PC-9 (cell line): Measurements from ENCODE around the gene PKNOX1. TPM values are rescaled to one million over a fixed set of nuclear protein-coding genes. Genes with fewer than 3 reads are reported as not detected.

Experiments
- BruUV-seq: library from RNA; stranded (reverse); fragments of 400-500 nt; replicated peaks from 2 replicates; lab custom pipeline; 2021; lab: Mats Ljungman, UMichigan
- CTCF ChIA-PET: fragments of 300-600 bp; sonication (Branson Sonifier 250); formaldehyde crosslinking; loops from one replicate; lab custom pipeline; 2022; ENCODE audit warnings: antibody characterized with exemption; lab: Charles Lee
- POLR2A ChIA-PET: fragments of 300-600 bp; sonication (Branson Sonifier 250); formaldehyde crosslinking; loops from one replicate; lab custom pipeline; 2022; ENCODE audit warnings: antibody characterized with exemption; ENCODE audit not compliant: unreplicated experiment; lab: Charles Lee
- DNase-seq, 2 experiments: peaks; one replicate each; pipeline versions ENCODE4 v3.0.0 to v3.0.0-alpha.2; 2015 to 2022; ENCODE audit warnings: mixed read lengths in 1 of 2
- H2AFZ ChIP-seq: fragments of 200-600 bp; sonication (generic); 2 replicates; pipeline ENCODE4 v1.8.1; 2017; ENCODE audit warnings: antibody characterized with exemption
- H3F3A ChIP-seq: fragments of 200-600 bp; sonication (generic); 2 replicates; pipeline ENCODE4 v1.8.1; 2017; ENCODE audit warnings: antibody characterized with exemption, mild to moderate bottlenecking, low read depth; ENCODE audit not compliant: insufficient read depth
- H3K27ac ChIP-seq: fragments of 200-600 bp; sonication (generic); 2 replicates; pipeline ENCODE4 v1.6.1; 2016; ENCODE audit warnings: mixed run types
- H3K27me3 ChIP-seq: fragments of 200-600 bp; sonication (generic); 2 replicates; pipeline ENCODE4 v1.6.1; 2016; ENCODE audit warnings: low read depth, mixed run types; ENCODE audit not compliant: insufficient read depth
- H3K36me3 ChIP-seq: fragments of 200-600 bp; sonication (generic); 2 replicates; pipeline ENCODE4 v1.6.1; 2016; ENCODE audit warnings: low read depth, mixed run types
- H3K4me1 ChIP-seq: fragments of 200-600 bp; sonication (generic); replicated peaks from 2 replicates; pipeline ENCODE4 v1.6.1; 2016; ENCODE audit warnings: mixed run types; ENCODE audit not compliant: insufficient read depth
- H3K4me2 ChIP-seq: fragments of 200-600 bp; sonication (generic); 2 replicates; pipeline ENCODE4 v1.6.1; 2017; ENCODE audit warnings: mixed run types
- H3K4me3 ChIP-seq: fragments of 200-600 bp; sonication (generic); 2 replicates; pipeline ENCODE4 v1.6.1; 2016; ENCODE audit warnings: mixed run types
- H3K79me2 ChIP-seq: fragments of 200-600 bp; sonication (generic); 2 replicates; pipeline ENCODE4 v1.6.1; 2017; ENCODE audit warnings: low read depth, mixed run types
- H3K9me2 ChIP-seq: fragments of 200-600 bp; sonication (generic); 2 replicates; pipeline ENCODE4 v1.8.1; 2017; ENCODE audit warnings: mild to moderate bottlenecking; ENCODE audit not compliant: insufficient read depth
- H3K9me3 ChIP-seq: fragments of 200-600 bp; sonication (generic); 2 replicates; pipeline ENCODE4 v1.8.1; 2016; ENCODE audit warnings: low read depth; ENCODE audit not compliant: insufficient read depth
- H4K20me1 ChIP-seq: fragments of 200-600 bp; sonication (generic); 2 replicates; pipeline ENCODE4 v1.8.1; 2017; ENCODE audit not compliant: insufficient read depth
- EZH2 ChIP-seq: fragments of 200-600 bp; sonication (generic); IDR thresholded peaks from 2 replicates; pipeline ENCODE4 v1.8.0; 2017; ENCODE audit warnings: antibody characterized with exemption, low read depth
- intact Hi-C: fragments of 100-400 bp; cut with micrococcal nuclease; formaldehyde crosslinking; loops from one replicate; pipeline ENCODE4 v1.10.0; 2022; ENCODE audit not compliant: unreplicated experiment
- total RNA-seq: library from RNA; stranded (reverse); gene quantifications from 2 replicates; pipeline ENCODE4 v1.2.3, GENCODE V29; 2021
- TF ChIP-seq, protein P1 (sequence below): fragments of 200-600 bp; sonication (generic); conservative IDR thresholded peaks from 2 replicates; pipeline ENCODE4 v1.6.1; 2017; ENCODE audit warnings: mixed run types, antibody characterized with exemption, mild to moderate bottlenecking, moderate library complexity

Gene PKNOX1
- total RNA-seq, 1 experiment from 2014 or later, result 17.1 TPM

- Histone ChIP-seq H3K4me1 (no peaks in the 10 kb centered on the region), H4K20me1 (no peaks in the 10 kb centered on the region), H3K79me2 (no peaks in the 10 kb centered on the region), H3K27ac (no peak overlapping the region), H3K36me3 (no peaks in the 10 kb centered on the region), H3F3A (no peaks in the 10 kb centered on the region; the same call in 1 of the 2 replicates), H2AFZ (no peak overlapping the region), H3K27me3 (no peaks in the 10 kb centered on the region), H3K9me2 (no peaks in the 10 kb centered on the region), H3K4me2 (no peak overlapping the region), H3K9me3 (no peaks in the 10 kb centered on the region), H3K4me3 (no peak overlapping the region)
- DNase-seq, result no peak
- TF ChIP-seq, protein P1, sequence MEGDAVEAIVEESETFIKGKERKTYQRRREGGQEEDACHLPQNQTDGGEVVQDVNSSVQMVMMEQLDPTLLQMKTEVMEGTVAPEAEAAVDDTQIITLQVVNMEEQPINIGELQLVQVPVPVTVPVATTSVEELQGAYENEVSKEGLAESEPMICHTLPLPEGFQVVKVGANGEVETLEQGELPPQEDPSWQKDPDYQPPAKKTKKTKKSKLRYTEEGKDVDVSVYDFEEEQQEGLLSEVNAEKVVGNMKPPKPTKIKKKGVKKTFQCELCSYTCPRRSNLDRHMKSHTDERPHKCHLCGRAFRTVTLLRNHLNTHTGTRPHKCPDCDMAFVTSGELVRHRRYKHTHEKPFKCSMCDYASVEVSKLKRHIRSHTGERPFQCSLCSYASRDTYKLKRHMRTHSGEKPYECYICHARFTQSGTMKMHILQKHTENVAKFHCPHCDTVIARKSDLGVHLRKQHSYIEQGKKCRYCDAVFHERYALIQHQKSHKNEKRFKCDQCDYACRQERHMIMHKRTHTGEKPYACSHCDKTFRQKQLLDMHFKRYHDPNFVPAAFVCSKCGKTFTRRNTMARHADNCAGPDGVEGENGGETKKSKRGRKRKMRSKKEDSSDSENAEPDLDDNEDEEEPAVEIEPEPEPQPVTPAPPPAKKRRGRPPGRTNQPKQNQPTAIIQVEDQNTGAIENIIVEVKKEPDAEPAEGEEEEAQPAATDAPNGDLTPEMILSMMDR, result no peak
- no peak for TF ChIP-seq EZH2
- ChIA-PET CTCF (no interaction called here), POLR2A (no interaction called here)
- intact Hi-C loops, result no loop called here
- BruUV-seq, result no TSS peak
Observed at GRCh38 chr21:43016728-43017127, 42.4 kb downstream of the PKNOX1 start.

DNA sequence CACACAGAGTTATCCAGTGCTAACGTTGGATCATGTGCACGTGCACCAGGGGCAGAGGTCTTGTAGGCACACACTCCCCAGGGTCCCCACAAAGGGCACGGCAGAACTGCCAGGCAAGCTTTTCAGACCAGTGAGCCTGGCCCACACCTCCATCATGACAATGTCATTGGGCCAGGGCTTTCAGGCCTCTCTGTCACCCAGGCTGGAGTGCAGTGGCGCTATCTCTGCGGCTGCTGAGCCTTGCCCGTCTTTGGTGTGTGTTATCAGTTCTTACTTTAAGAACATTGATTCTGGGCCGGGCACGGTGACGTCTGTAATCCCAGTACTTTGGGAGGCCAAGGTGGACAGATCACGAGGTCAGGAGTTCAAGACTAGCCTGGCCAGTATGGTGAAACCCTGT lies 44.2 kb downstream of the PKNOX1 start:
- TF ChIP-seq, protein P1, result no peak
- no peak for TF ChIP-seq EZH2

DNA sequence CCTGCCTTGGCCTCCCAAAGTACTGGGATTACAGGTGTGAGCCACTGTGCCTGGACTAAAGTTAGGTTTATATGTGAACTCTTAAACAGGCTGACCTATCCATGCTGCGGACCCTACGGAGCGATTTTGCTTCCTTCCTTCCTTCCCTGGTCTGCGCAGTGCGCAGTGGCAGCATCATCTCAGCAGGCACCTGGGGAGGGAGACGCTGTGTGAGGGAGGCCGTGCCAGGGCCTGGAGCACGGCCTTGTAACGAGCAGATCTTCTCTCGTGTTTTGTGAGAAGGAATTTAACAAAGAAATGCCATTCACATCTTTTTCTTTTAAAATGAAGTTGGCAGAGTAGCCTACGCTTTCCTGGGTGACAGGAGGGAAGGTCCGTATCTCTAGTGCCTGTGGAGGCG lies 45.8 kb downstream of the PKNOX1 start:
- Histone ChIP-seq H3K27ac (no peak overlapping the region), H3K9me3 (no peaks in the 10 kb centered on the region), H3K4me2 (no peak overlapping the region), H3K27me3 (no peaks in the 10 kb centered on the region), H4K20me1 (no peaks in the 10 kb centered on the region), H3K4me3 (no peak overlapping the region), H3K79me2 (no peaks in the 10 kb centered on the region), H3K9me2 (no peaks in the 10 kb centered on the region), H3K36me3 (no peaks in the 10 kb centered on the region), H3F3A (peaks cover 12% of the 10 kb centered on the region; the same call in 1 of the 2 replicates), H3K4me1 (peaks cover 7% of the 10 kb centered on the region), H2AFZ (no peak overlapping the region)
- CTCF ChIA-PET, result no interaction called here
- POLR2A ChIA-PET, result no interaction called here
- DNase-seq, result no peak
- no peak for TF ChIP-seq EZH2
- TF ChIP-seq, protein P1, result no peak
- BruUV-seq, result no TSS peak
- intact Hi-C loops, result no loop called here

More for the DNA sequence above, 44.2 kb downstream of the PKNOX1 start:
- Histone ChIP-seq H3K36me3 (no peaks in the 10 kb centered on the region), H3K9me2 (no peaks in the 10 kb centered on the region), H3K9me3 (no peaks in the 10 kb centered on the region), H3K4me1 (no peaks in the 10 kb centered on the region), H3K4me3 (no peak overlapping the region), H3K27ac (no peak overlapping the region), H3F3A (no peaks in the 10 kb centered on the region), H3K79me2 (no peaks in the 10 kb centered on the region), H3K27me3 (no peaks in the 10 kb centered on the region), H3K4me2 (no peak overlapping the region), H2AFZ (no peak overlapping the region), H4K20me1 (no peaks in the 10 kb centered on the region)
- POLR2A ChIA-PET, result no interaction called here
- BruUV-seq, result no TSS peak
- DNase-seq, result no peak
- CTCF ChIA-PET, result no interaction called here
- intact Hi-C loops, result no loop called here
